ENCODE data around the gene SDC3. TPM values are rescaled to one million over a fixed set of nuclear protein-coding genes. Genes with fewer than 3 reads are reported as not detected.

SDC3 gene
- total RNA-seq, 1 experiment from 2014 or later = 7.7 TPM

DNA sequence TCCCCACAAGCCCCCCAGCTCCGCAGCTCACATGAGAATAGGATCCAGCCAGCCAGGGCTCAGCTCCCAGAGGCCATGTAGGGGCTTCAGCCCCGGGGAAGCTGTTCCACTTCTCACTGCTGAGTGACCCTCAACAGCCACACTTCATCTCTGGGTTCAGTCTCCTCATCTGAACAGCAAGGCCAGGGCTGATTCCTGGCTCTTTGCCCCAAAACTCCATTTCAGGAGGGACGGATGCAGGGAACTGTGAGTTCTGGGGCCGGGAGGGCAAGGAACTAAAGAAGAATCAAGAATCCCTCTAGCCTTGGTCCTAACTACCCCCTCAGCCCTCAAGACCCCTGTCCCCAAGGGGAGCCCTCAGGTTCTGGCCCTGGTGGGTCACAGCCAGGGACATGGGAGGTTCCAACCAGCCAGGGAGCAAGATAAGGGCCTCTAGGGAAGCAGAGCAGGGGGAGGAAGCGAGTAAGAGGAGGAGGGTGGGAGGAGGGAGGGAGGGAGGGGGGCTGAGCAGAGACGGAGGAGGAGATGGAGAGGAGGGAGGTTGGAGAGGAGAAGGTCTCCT lies 13.1 kb downstream of the SDC3 start:
- no peak for TF ChIP-seq CTCF (conservative IDR thresholded peaks at IDR 0.05; ENCODE audit: low read depth, low read length)
- TF ChIP-seq EZH2 (IDR thresholded peaks at IDR 0.05; ENCODE audit: borderline replicate concordance, low read depth, low read length, poor library complexity, severe bottlenecking) = no peak
- H3K4me1 ChIP-seq (ENCODE audit: insufficient read depth, low read length, poor library complexity, severe bottlenecking) = peaks cover 3% of the 10 kb centered on the region

DNA sequence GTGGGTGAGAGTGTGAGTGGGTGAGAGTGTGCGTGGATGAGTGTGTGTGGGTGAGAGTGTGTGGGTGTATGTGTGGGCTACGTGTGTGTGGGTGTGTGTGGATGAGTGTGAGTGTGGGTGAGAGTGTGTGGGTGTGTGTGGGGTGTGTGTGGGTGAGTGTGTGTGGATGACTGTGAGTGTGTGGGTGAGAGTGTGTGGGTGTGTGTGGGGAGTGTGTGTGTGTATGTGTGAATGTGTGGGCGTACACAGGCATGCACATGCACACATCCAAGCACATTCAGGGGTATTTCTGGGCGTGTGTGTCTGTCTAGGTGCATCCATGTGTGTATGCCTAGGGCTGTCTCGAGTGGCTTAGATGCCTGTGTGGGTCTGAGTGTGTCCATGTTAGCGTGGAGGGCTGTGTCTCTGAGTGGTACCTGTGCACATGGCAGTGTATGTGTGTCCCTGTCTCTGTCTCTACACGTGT lies 14.0 kb downstream of the SDC3 start:
- DNase-seq (ENCODE audit: low spot score) = no peak
- BruUV-seq (replicated peaks) = no TSS peak
- ChIA-PET POLR2A (ENCODE audit: low non-redundant PET) (no interaction called here), CTCF (no interaction called here)
- intact Hi-C loops (cut with micrococcal nuclease; ENCODE audit: unreplicated experiment) = no loop called here
- Histone ChIP-seq H3K27me3 (replicated peaks; ENCODE audit: insufficient read depth, low read depth, low read length, poor library complexity) (no peaks in the 10 kb centered on the region), H3K27ac (ENCODE audit: low read depth, low read length, poor library complexity, severe bottlenecking) (no peak overlapping the region), H3K4me1 (ENCODE audit: insufficient read depth, low read length, poor library complexity, severe bottlenecking) (peaks cover 3% of the 10 kb centered on the region), H3K4me3 (ENCODE audit: low read depth, low read length, poor library complexity, severe bottlenecking) (no peak overlapping the region), H3K36me3 (ENCODE audit: insufficient read depth, low read length, poor library complexity, severe bottlenecking) (no peaks in the 10 kb centered on the region), H3K9me3 (ENCODE audit: low read depth, low read length, poor library complexity, severe bottlenecking) (no peaks in the 10 kb centered on the region)
- TF ChIP-seq EZH2 (IDR thresholded peaks at IDR 0.05; ENCODE audit: borderline replicate concordance, low read depth, low read length, poor library complexity, severe bottlenecking) (no peak), CTCF (conservative IDR thresholded peaks at IDR 0.05; ENCODE audit: low read depth, low read length) (no peak)

More for the DNA sequence above, 13.1 kb downstream of the SDC3 start:
- BruUV-seq (replicated peaks) = no TSS peak
- no peak overlapping the region for H3K27ac ChIP-seq (ENCODE audit: low read depth, low read length, poor library complexity, severe bottlenecking)
- ChIA-PET POLR2A (ENCODE audit: low non-redundant PET) (interaction anchor here (0.6 kb wide), 1 partner anchor 39 kb away, joined by 3 read pairs; no protein-coding TSS in a partner anchor), CTCF (no interaction called here)
- no peak overlapping the region for H3K4me3 ChIP-seq (ENCODE audit: low read depth, low read length, poor library complexity, severe bottlenecking)
- no peaks in the 10 kb centered on the region for H3K9me3 ChIP-seq (ENCODE audit: low read depth, low read length, poor library complexity, severe bottlenecking)
- DNase-seq (ENCODE audit: low spot score) = no peak
- H3K36me3 ChIP-seq (ENCODE audit: insufficient read depth, low read length, poor library complexity, severe bottlenecking) = no peaks in the 10 kb centered on the region
- intact Hi-C loops (cut with micrococcal nuclease; ENCODE audit: unreplicated experiment) = no loop called here
- no peaks in the 10 kb centered on the region for H3K27me3 ChIP-seq (replicated peaks; ENCODE audit: insufficient read depth, low read depth, low read length, poor library complexity)

GRCh38 chr1:30893776-30894507 lies 14.6 kb downstream of the SDC3 start:
- Histone ChIP-seq H3K36me3 (ENCODE audit: insufficient read depth, low read length, poor library complexity, severe bottlenecking) (no peaks in the 10 kb centered on the region), H3K4me1 (ENCODE audit: insufficient read depth, low read length, poor library complexity, severe bottlenecking) (peaks cover 3% of the 10 kb centered on the region), H3K27me3 (replicated peaks; ENCODE audit: insufficient read depth, low read depth, low read length, poor library complexity) (no peaks in the 10 kb centered on the region), H3K27ac (ENCODE audit: low read depth, low read length, poor library complexity, severe bottlenecking) (no peak overlapping the region), H3K4me3 (ENCODE audit: low read depth, low read length, poor library complexity, severe bottlenecking) (no peak overlapping the region), H3K9me3 (ENCODE audit: low read depth, low read length, poor library complexity, severe bottlenecking) (no peaks in the 10 kb centered on the region)
- DNase-seq (ENCODE audit: low spot score) = no peak
- no TSS peak for BruUV-seq (replicated peaks)
- ChIA-PET POLR2A (ENCODE audit: low non-redundant PET) (no interaction called here), CTCF (no interaction called here)
- intact Hi-C loops (cut with micrococcal nuclease; ENCODE audit: unreplicated experiment) = no loop called here
- TF ChIP-seq CTCF (conservative IDR thresholded peaks at IDR 0.05; ENCODE audit: low read depth, low read length) (no peak), EZH2 (IDR thresholded peaks at IDR 0.05; ENCODE audit: borderline replicate concordance, low read depth, low read length, poor library complexity, severe bottlenecking) (no peak)
